HTR-8/SVneo (cell line): ENCODE measurements around the gene SPECC1.
"Not testable (repeated sequence)": the region's sequence is repeated elsewhere in the genome, so short reads cannot be mapped to it uniquely, and the experiment has no call there.

Experiments used
- DNase-seq: peaks from one replicate; pipeline ENCODE4 v3.0.0; 2011; ENCODE audit warnings: low spot score, mixed read lengths; ENCODE audit not compliant: insufficient read length
- FAIRE-seq: peaks from 2 replicates; lab custom pipeline; 2011; peaks lifted over from hg19 to GRCh38; lab: Jason Lieb, UNC

The SPECC1 gene

GRCh38 chr17:20257798-20258197, 248.6 kb downstream of the SPECC1 start:
- FAIRE-seq (peak; percentile 57), DNase-seq (no peak)

GRCh38 chr17:20259668-20260067, 250.5 kb downstream of the SPECC1 start:
- FAIRE-seq (no peak), DNase-seq (no peak)

- no peak for DNase-seq
- no peak for FAIRE-seq
These were observed 251.1 kb downstream of the SPECC1 start for GRCh38 chr17:20260268-20260667.

GRCh38 chr17:20262226-20263114, 253.3 kb downstream of the SPECC1 start:
- FAIRE-seq: no peak
- DNase-seq: no peak

DNA sequence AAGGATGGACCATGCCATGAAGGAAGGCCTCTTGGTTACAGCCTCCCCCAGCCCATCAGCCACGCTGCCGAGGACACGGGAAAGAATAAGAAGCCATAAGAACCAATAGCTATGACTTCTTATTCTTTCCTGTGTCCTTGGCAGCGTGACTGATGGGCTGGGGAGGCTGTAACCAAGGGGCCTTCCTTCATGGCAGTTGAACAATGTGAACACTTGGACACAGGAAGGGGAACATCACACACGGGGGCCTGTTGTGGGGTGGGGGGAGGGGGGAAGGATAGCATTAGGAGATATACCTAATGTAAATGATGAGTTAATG, 253.9 kb downstream of the SPECC1 start:
- FAIRE-seq, DNase-seq: not testable (repeated sequence)

GRCh38 chr17:20263595-20263994, 254.4 kb downstream of the SPECC1 start:
- peak; percentile 32 for DNase-seq

GRCh38 chr17:20264996-20265395, 255.8 kb downstream of the SPECC1 start:
- FAIRE-seq: no peak

More at GRCh38 chr17:20263595-20263994, 254.4 kb downstream of the SPECC1 start:
- peak; percentile 69 for FAIRE-seq

DNA sequence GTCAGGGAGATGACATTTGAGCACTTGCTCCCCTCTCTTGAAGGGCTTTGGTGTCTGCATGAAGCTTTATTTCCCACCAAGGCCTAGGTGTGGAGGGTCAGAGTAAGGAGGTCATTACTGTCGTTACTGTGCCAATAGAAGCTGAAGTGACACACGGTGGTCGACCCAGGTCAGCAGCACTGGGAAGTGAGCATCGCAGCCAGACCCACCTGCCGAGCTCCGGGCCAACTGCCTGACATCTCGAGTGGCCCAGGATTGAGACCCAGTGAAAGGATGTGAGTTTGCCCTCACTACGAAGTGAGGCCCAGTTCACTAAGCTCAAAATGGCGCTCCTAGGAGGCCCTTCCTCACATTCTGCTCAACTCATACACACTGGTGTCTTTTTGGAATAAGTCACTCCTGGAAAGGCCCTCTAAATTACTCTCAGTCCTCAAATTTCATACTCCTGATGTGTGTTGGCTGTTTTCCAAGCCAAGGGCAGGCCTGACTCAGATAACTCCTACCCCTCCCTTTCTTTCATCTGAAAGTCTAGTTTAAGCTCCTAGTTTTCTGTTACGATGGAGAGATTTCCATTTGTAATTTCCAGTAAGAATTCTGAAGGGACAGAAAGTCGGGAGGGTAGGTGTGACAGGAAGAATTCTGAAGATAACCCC, 257.8 kb downstream of the SPECC1 start:
- DNase-seq (peak; percentile 44), FAIRE-seq (peak; percentile 48)

More at GRCh38 chr17:20264996-20265395, 255.8 kb downstream of the SPECC1 start:
- no peak for DNase-seq

DNA sequence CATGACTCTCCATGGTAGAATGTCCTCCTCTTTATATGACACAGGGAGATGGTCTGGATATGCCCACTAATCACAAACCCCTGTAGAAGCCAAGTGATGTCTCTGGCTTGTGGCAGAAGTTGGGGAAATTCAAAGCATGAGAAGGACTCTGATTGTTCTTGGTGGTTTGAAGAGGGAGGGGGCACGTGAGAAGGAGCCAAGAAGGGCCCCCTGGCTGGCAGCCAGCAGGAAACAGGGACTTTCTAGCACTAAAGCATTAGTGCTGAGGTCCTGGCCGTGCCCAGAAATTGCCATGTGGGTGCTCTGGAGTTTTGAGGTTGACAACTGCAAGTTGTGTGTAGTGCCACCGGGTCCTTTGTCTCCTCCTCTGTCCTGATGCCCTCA, 258.3 kb downstream of the SPECC1 start:
- DNase-seq: no peak
- FAIRE-seq: no peak

GRCh38 chr17:20270369-20270768, 261.2 kb downstream of the SPECC1 start:
- FAIRE-seq (no peak), DNase-seq (no peak)

DNA sequence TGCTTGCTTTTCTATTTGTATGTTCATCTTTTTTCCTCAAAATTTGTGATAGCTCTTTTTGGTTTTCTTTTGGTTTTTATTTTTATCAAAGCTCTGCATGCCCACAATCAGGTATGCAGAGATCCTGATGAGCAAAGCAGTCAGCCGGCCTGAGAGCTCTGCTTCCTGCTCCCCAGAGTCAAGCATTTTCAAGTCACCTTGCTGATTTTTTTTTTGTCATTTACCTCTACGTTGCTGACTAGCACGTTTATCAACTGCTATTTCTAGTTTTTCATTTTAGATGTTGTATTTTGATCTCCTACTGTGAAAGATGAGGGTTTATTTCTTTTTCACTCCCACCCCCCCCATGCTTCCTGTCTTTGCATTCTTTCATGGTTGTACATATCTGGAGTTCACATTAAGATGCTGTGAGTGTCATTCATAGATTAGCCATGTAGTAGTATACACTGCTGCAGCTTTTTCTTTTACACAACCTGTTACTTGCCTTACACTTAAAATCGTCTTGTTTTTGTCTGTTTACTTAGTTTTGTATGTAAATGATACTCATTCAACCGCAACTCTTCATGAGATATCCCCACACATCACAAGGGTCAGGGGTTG, 262.0 kb downstream of the SPECC1 start:
- peak; percentile 13 for FAIRE-seq
- no peak for DNase-seq

DNA sequence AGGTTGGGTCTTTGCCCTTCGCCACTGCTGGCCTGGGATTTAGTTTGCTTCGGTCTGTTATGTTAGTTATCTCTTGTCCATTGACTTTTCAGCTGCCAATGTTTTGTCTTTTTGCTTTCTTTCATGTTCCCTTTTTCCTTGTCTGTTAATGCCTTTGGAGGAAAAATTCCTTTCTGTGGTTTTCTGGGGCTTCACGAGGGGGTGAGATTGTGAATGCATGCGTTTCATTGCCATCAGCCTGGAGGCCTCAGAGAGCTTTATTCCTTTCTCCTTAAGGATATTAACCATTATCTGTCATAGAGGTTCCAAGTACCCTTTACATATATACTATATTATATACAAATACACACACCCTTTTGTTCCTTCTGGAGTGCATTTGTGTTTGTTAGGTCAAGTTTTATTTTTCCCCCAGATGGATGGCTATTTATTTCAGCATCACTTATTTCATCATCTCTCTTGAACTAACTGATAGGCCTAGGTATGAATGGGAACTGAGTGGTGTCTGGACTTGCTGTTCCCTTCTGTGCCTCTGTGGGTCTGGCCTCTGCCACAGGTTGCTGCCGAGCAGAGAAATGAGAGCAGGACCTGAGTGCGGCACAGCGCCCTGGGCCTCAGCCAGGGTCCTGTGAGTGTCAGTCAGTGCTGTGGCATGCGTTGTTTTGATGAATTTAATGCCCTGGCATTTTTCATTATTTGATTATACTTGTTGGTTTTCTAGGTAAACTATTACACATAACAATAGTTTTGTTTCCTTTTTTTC, 264.8 kb downstream of the SPECC1 start:
- DNase-seq (no peak), FAIRE-seq (peak; percentile 48)

DNA sequence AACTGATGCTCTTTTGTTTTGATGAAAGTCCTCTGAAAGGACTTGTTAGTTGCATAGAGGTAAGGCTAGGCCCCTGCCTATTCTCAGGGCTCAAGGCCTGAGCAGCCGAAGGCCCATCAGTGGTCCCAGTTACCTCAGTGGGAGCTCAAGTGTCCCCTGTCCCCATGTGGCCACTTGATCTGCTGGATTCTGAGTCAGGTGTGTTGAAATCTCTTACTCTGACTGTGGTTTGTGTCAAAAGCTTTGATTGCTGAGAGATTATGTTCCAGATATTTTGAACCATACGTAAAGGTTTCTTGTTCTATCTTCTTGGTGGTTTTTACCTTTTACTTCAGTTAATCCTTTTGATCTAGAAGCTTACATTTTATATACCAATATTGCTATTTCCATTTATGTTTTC, 266.5 kb downstream of the SPECC1 start:
- FAIRE-seq (peak; percentile 64), DNase-seq (no peak)

DNA sequence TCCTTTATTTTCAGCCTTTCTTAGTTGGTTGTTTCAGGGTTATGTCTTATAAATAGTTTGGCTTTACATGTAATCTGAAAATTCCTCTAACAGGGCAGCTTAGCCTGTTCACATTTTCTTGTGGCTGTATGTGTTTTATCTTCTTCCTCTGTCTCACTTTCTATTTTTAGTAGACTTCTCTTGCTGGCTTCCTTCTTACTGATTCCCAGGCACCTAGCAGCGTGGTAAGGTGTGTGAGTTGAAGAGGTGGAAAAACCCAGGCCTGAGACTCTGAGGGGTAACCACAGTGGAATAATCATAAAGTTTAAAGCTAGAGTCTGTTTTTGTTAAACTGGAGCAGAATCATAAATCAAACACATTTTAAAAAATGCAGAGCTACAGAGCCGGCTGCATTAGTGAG, 267.3 kb downstream of the SPECC1 start:
- FAIRE-seq (no peak), DNase-seq (no peak)

DNA sequence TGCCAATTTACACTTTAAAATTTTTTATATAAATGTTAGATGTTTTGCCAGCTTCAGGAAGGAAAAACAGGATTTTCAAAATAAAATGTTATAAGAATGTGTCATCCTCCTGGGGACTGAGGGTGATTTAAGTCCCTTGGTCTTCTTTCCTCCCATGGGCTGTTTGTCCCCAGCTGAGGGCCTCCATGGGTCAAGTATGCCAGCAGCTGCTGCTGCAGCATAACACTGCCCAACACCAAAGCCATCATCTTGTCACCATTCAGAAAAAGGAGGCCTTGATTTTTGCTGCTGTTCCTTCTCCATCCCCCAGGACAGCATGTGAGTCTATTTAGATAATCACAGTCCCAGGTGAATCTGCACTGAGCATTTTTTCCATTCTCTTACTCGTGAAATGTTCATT, 269.6 kb downstream of the SPECC1 start:
- no peak for FAIRE-seq
- no peak for DNase-seq

- DNase-seq: no peak
These were observed 270.5 kb downstream of the SPECC1 start for GRCh38 chr17:20279631-20280030.

DNA sequence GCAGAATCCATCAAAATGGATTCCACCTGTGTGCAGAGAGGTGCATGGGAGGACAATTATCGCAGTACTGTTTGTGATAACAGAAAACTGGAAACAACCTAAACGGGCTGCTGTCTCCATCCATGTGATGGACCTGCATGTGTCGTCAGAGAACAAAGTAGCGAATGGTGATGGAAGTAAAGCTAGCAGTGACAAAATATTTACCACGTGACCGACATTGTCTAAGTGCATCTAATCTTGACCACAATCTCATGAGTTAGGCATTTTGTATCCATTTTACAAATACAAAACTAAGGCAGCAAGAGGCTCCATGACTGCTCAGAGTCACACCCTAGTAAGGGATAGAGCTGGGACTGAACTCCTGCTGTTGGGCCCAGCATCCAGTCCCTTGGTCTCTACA, 270.9 kb downstream of the SPECC1 start:
- peak; percentile 38 for FAIRE-seq
- no peak for DNase-seq

More at GRCh38 chr17:20279631-20280030, 270.5 kb downstream of the SPECC1 start:
- FAIRE-seq: no peak

GRCh38 chr17:20280851-20281250, 271.7 kb downstream of the SPECC1 start:
- no peak for FAIRE-seq
- no peak for DNase-seq

DNA sequence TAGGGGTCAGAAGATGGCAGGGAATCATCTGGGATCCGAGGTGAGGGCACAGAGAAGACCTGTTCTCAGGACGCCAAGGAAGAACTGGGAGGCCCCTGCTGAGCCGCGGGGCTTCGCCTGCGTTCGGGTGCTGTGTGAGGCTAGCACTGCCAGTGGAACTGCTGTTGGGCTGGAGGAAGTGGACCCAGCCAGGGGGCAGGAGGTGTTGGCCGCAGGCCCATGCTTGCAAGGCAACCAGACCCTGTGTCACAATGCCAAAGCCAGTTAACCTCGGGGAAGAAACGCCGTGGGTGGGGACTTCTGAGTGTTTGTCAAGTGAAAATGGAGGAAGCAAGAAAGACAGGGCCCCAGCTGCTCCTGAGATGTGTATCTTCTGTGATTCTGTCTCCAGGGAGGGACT, 272.7 kb downstream of the SPECC1 start:
- FAIRE-seq (no peak), DNase-seq (no peak)

- FAIRE-seq: no peak
- DNase-seq: no peak
These were observed 273.6 kb downstream of the SPECC1 start for GRCh38 chr17:20282526-20283308.
